A673 (cell line): ENCODE data around the gene MACROH2A1. TPM values are rescaled to one million over a fixed set of nuclear protein-coding genes. Genes with fewer than 3 reads are reported as not detected.

Source experiments
- BruUV-seq: library from RNA; stranded (reverse); fragments of 400-500 nt; replicated peaks from 2 replicates; lab custom pipeline; 2021; lab: Mats Ljungman, UMichigan
- CTCF ChIA-PET: fragments of 300-600 bp; sonication (Branson Sonifier 250); formaldehyde crosslinking; loops from one replicate; lab custom pipeline; 2022; ENCODE audit warnings: antibody characterized with exemption; lab: Charles Lee
- POLR2A ChIA-PET: fragments of 300-600 bp; sonication (Branson Sonifier 250); formaldehyde crosslinking; loops from one replicate; lab custom pipeline; 2022; ENCODE audit warnings: antibody characterized with exemption; ENCODE audit not compliant: low non-redundant PET; lab: Charles Lee
- DNase-seq: peaks from one replicate; pipeline ENCODE4 v3.0.0-alpha.2; 2015; ENCODE audit warnings: low spot score
- H3K27ac ChIP-seq: fragments of 200-600 bp; sonication (generic); 2 replicates; pipeline ENCODE4 v1.5.1; 2016; ENCODE audit warnings: mixed run types, low read depth, mild to moderate bottlenecking, mixed read lengths, antibody characterized with exemption, low read length; ENCODE audit not compliant: poor library complexity, severe bottlenecking
- H3K27me3 ChIP-seq: fragments of 200-600 bp; sonication (generic); replicated peaks from 2 replicates; pipeline ENCODE4 v1.6.1; 2017; ENCODE audit warnings: mixed run types, low read depth, mild to moderate bottlenecking, mixed read lengths, antibody characterized with exemption, low read length; ENCODE audit not compliant: insufficient read depth, poor library complexity
- H3K36me3 ChIP-seq: fragments of 200-600 bp; sonication (generic); 2 replicates; pipeline ENCODE4 v1.6.1; 2016; ENCODE audit warnings: mixed run types, mild to moderate bottlenecking, mixed read lengths, antibody characterized with exemption, low read length; ENCODE audit not compliant: insufficient read depth, poor library complexity, severe bottlenecking
- H3K4me1 ChIP-seq: fragments of 200-600 bp; sonication (generic); 2 replicates; pipeline ENCODE4 v1.6.1; 2017; ENCODE audit warnings: mixed run types, mild to moderate bottlenecking, mixed read lengths, antibody characterized with exemption, low read length; ENCODE audit not compliant: insufficient read depth, poor library complexity, severe bottlenecking
- H3K4me3 ChIP-seq: fragments of 200-600 bp; sonication (generic); 2 replicates; pipeline ENCODE4 v1.5.1; 2016; ENCODE audit warnings: low read depth, mixed run types, mild to moderate bottlenecking, mixed read lengths, low read length; ENCODE audit not compliant: poor library complexity, severe bottlenecking
- H3K9me3 ChIP-seq: fragments of 200-600 bp; sonication (generic); 2 replicates; pipeline ENCODE4 v1.6.1; 2016; ENCODE audit warnings: mixed run types, low read depth, mild to moderate bottlenecking, mixed read lengths, antibody characterized with exemption, low read length; ENCODE audit not compliant: poor library complexity, severe bottlenecking
- CTCF ChIP-seq: fragments of 300-800, 200-600 bp; sonication (generic); conservative IDR thresholded peaks from 2 replicates; pipeline ENCODE4 v1.5.1; 2017; ENCODE audit warnings: low read depth, mild to moderate bottlenecking, antibody characterized with exemption, low read length, moderate library complexity, mixed read lengths
- EZH2 ChIP-seq: fragments of 200-600 bp; sonication (generic); IDR thresholded peaks from 2 replicates; pipeline ENCODE4 v1.6.1; 2017; ENCODE audit warnings: borderline replicate concordance, low read depth, mild to moderate bottlenecking, mixed read lengths, antibody characterized with exemption, low read length; ENCODE audit not compliant: poor library complexity, severe bottlenecking
- intact Hi-C: fragments of 100-400 bp; cut with micrococcal nuclease; formaldehyde crosslinking; loops from one replicate; pipeline ENCODE4 v1.10.0; 2022; ENCODE audit not compliant: unreplicated experiment
- total RNA-seq: library from RNA; stranded (reverse); gene quantifications from 2 replicates; pipeline ENCODE4 v1.2.3, GENCODE V29; 2021

The MACROH2A1 gene
- total RNA-seq, 1 experiment from 2014 or later: 264 TPM

GRCh38 chr5:135331612-135332011 is 67.4 kb downstream of the MACROH2A1 start:
- H3K4me3 ChIP-seq: no peak overlapping the region
- intact Hi-C loops: no loop called here
- BruUV-seq: no TSS peak
- no peak for DNase-seq
- no peak overlapping the region for H3K27ac ChIP-seq
- no peaks in the 10 kb centered on the region for H3K27me3 ChIP-seq
- ChIA-PET POLR2A (no interaction called here), CTCF (no interaction called here)
- H3K36me3 ChIP-seq: peaks cover 11% of the 10 kb centered on the region
- no peaks in the 10 kb centered on the region for H3K4me1 ChIP-seq
- TF ChIP-seq EZH2 (no peak), CTCF (no peak)
- no peaks in the 10 kb centered on the region for H3K9me3 ChIP-seq

GRCh38 chr5:135330798-135331096 is 68.3 kb downstream of the MACROH2A1 start:
- POLR2A ChIA-PET: no interaction called here
- H3K27me3 ChIP-seq: no peaks in the 10 kb centered on the region
- BruUV-seq: no TSS peak
- no peaks in the 10 kb centered on the region for H3K9me3 ChIP-seq
- no peak for DNase-seq
- peaks cover 5% of the 10 kb centered on the region for H3K36me3 ChIP-seq
- CTCF ChIA-PET: no interaction called here
- H3K4me3 ChIP-seq: no peak overlapping the region
- no peaks in the 10 kb centered on the region for H3K4me1 ChIP-seq
- H3K27ac ChIP-seq: no peak overlapping the region
- intact Hi-C loops: no loop called here
- TF ChIP-seq CTCF (no peak), EZH2 (no peak)

- CTCF ChIA-PET: no interaction called here
- POLR2A ChIA-PET: no interaction called here
- Histone ChIP-seq H3K4me1 (no peaks in the 10 kb centered on the region), H3K36me3 (no peaks in the 10 kb centered on the region), H3K27ac (no peak overlapping the region), H3K4me3 (no peak overlapping the region), H3K27me3 (no peaks in the 10 kb centered on the region), H3K9me3 (no peaks in the 10 kb centered on the region)
- no peak for DNase-seq
- intact Hi-C loops: no loop called here
- TF ChIP-seq CTCF: no peak
- TF ChIP-seq EZH2: no peak
- no TSS peak for BruUV-seq
Measured at GRCh38 chr5:135329913-135330797, 68.9 kb downstream of the MACROH2A1 start.
